ENCODE measurements around the gene SPHK1. TPM values are rescaled to one million over a fixed set of nuclear protein-coding genes. Genes with fewer than 3 reads are reported as not detected.

SPHK1 gene
- total and polyA plus RNA-seq, 11 donors: 2.6 to 20.5 (median 4.6) TPM

DNA sequence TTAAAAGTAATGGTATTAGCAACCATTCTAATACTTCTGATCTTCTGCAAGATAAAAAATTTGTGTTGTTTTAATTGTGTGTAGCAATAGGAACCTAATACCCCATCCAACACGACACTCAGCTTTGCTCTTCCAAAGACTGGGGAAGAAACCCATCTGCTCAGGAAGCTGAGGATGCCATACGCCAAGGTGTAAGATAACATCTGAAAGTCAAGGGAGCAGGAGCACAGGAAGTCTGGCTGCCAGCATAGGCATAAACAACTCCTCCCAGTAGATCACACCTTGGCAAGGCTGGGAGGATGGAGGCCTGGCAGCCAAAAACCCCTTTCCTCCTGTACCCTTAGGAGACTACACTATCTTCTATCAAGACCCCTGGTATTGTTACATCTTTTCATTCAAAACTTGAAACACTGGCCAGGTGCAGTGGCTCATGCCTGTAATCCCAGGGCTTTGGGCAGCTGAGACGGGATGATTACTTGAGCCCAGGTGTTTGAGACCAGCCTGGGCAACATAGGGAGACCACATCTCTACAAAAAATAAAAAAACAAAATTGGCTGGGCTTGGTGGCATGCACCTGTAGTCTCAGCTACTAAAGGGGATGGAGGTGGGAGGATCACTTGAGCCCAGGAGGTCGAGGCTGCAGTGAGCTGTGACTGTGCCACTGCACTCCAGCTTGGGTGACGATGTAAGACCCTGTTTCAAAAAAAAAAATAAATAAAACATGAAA, 5.7 kb upstream of the SPHK1 start:
- no peaks in the 10 kb centered on the region for H3K27me3 ChIP-seq
- no peak for ATAC-seq
- H3K27ac ChIP-seq: no peak overlapping the region
- peaks cover 0 to 36% (median 19%) of the 10 kb centered on the region in 12 donors for H3K4me1 ChIP-seq
- TF ChIP-seq, protein P1, sequence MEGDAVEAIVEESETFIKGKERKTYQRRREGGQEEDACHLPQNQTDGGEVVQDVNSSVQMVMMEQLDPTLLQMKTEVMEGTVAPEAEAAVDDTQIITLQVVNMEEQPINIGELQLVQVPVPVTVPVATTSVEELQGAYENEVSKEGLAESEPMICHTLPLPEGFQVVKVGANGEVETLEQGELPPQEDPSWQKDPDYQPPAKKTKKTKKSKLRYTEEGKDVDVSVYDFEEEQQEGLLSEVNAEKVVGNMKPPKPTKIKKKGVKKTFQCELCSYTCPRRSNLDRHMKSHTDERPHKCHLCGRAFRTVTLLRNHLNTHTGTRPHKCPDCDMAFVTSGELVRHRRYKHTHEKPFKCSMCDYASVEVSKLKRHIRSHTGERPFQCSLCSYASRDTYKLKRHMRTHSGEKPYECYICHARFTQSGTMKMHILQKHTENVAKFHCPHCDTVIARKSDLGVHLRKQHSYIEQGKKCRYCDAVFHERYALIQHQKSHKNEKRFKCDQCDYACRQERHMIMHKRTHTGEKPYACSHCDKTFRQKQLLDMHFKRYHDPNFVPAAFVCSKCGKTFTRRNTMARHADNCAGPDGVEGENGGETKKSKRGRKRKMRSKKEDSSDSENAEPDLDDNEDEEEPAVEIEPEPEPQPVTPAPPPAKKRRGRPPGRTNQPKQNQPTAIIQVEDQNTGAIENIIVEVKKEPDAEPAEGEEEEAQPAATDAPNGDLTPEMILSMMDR (IDR thresholded peaks at IDR 0.05): no peak
- TF ChIP-seq POLR2A (IDR thresholded peaks at IDR 0.05): no peak
- intact Hi-C loops (cut with DNase I): no loop called here
- H3K4me3 ChIP-seq: no peak overlapping the region
- WGBS, 4 donors: 86 to 95% (median 91%) methylated on average over 5 of the region's 5 CpGs
- H3K9me3 ChIP-seq: no peaks in the 10 kb centered on the region
- DNase-seq: no peak
- no peaks in the 10 kb centered on the region for H3K36me3 ChIP-seq

DNA sequence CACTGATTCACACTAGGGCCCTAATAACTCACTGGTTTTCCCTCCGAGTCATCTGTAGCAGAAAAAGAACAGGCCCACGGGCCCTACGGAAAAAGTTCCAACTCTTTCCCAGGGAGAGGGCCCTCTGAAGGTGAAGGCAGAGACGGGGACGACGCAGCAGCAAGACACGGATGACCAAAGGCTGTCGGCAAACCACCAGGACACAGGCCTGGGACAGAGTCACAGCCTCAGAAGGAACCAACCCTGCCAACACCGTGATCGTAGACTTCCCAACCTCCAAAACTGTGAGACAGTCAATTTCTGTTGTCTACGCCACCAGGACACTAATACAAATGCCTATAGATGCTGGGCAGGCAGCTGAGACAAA, 5.2 kb upstream of the SPHK1 start:
- peaks cover 0 to 40% (median 22%) of the 10 kb centered on the region in 12 donors for H3K4me1 ChIP-seq
- H3K9me3 ChIP-seq: no peaks in the 10 kb centered on the region
- intact Hi-C loops (cut with DNase I): no loop called here
- TF ChIP-seq, protein P1 (IDR thresholded peaks at IDR 0.05): no peak
- no peak for TF ChIP-seq POLR2A (IDR thresholded peaks at IDR 0.05)
- DNase-seq (no peak), ATAC-seq (no peak)
- 91 to 95% (median 94%) methylated on average over 11 of the region's 11 CpGs for WGBS, 4 donors
- H3K27ac ChIP-seq: no peak overlapping the region
- H3K4me3 ChIP-seq: no peak overlapping the region
- H3K36me3 ChIP-seq: no peaks in the 10 kb centered on the region
- H3K27me3 ChIP-seq: no peaks in the 10 kb centered on the region

DNA sequence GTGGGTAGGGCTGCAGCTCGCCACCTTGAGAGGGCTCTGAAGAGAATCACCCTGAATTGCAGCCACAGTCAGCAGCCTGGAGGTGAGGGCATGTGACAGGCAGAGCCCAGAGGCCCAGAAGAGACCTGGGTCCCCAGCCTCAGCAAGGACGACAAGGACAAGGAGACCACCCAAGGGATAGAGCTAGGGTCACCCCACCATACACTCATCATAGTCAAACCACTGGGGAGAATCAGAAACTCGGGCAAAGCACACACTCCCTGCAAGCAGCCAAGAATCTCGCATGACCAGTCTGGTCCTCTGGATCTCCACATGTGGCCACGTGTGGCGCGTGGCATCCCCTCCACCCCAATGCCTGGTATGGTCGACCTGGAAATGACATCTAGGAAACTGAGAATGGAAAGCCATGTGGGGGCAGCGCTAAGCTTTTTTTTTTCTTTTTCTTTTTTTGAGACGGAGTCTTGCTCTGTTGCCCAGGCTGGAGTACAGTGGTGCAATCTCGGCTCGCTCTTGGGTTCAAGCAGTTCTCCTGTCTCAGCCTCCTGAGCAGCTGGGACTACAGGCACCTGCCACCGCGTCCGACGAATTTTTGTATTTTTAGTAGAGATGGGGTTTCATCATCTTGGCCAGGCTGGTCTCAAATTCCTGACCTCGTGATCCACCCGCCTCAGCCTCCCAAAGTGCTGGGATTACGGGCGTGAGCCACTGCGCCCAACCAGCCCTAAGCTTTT, 4.6 kb upstream of the SPHK1 start:
- TF ChIP-seq, protein P1 (IDR thresholded peaks at IDR 0.05): no peak
- TF ChIP-seq POLR2A (IDR thresholded peaks at IDR 0.05): no peak
- H3K4me3 ChIP-seq: no peak overlapping the region
- intact Hi-C loops (cut with DNase I): no loop called here
- no peaks in the 10 kb centered on the region for H3K36me3 ChIP-seq
- no peak for DNase-seq
- H3K9me3 ChIP-seq: no peaks in the 10 kb centered on the region
- peaks cover 0 to 44% (median 25%) of the 10 kb centered on the region in 12 donors for H3K4me1 ChIP-seq
- no peaks in the 10 kb centered on the region for H3K27me3 ChIP-seq
- no peak for ATAC-seq
- 92 to 94% (median 93%) methylated on average over 21 of the region's 21 CpGs for WGBS, 4 donors
- H3K27ac ChIP-seq: no peak overlapping the region

DNA sequence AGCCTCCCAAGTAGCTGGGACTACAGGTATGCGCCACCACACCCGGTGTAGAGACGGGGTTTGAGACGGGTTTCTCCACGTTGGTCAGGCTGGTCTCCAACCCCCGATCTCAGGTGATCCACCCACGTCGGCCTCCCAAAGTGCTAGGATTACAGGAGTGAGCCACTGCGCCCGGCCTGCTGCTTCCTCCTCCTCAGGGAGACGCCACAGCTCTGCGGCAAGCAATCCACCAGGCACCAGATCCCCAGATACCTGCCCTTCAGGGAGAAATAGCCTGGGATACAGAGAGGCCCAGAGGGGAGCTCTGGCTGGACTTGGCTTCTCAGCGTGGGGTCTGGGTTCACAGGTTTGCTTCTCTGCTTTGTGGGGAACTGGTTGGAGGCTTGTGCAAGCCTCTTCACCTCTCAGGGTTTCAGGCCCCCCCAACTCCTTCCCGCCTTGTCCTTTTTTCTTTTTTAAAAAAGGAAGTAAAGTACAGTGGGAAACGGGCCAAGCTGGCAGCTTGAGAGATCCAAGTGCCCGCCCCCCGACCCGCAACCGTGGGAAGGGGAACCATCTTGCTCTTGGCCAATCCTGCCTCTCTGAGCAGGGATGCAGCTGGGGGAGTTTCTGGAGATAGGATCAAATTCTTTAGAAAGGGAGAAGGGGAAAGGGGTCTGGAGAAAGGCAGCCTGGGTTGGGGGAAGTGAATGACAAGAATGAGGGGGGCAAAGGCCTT, 2.6 kb upstream of the SPHK1 start:
- peak overlapping the region in 2 of 12 donors; percentile 77 to 92 for H3K27ac ChIP-seq
- ATAC-seq: no peak
- 75 to 84% (median 82%) methylated on average over 19 of the region's 19 CpGs for WGBS, 4 donors

More for the DNA sequence above, 2.6 kb upstream of the SPHK1 start:
- Histone ChIP-seq H3K27me3 (no peaks in the 10 kb centered on the region), H3K4me3 (peak overlapping the region in 7 of 12 donors; percentile 65 to 76 (median 70)), H3K9me3 (no peaks in the 10 kb centered on the region), H3K4me1 (peaks cover 0 to 48% (median 31%) of the 10 kb centered on the region in 12 donors), H3K36me3 (peaks cover 0 to 2% (median 0%) of the 10 kb centered on the region in 9 donors)
- intact Hi-C loops (cut with DNase I): no loop called here
- peak in 1 of 5 donors; percentile 66 for DNase-seq
- TF ChIP-seq, protein P1 (IDR thresholded peaks at IDR 0.05): no peak
- TF ChIP-seq POLR2A (IDR thresholded peaks at IDR 0.05): no peak
